ENCODE measurements around the gene CHN1. TPM values are rescaled to one million over a fixed set of nuclear protein-coding genes. Genes with fewer than 3 reads are reported as not detected.

CHN1 gene
- 1 to 10 TPM in 3 of 4 donors, under 1 TPM in 1; 0.30 to 5.8 (median 3.6) TPM for total RNA-seq

- peak; percentile 9 for DNase-seq
- Histone ChIP-seq H3K4me3 (peak within 1 kb of the TSS; percentile 52 to 90 (median 64)), H3K27ac (peak within 1 kb of the TSS; percentile 74 to 94 (median 82)), H3K4me1 (peaks cover 4 to 27% (median 9%) of the 10 kb centered on the region in 3 donors), H3K36me3 (no peaks in the 10 kb centered on the region), H3K27me3 (peaks cover 0 to 64% (median 2%) of the 10 kb centered on the region in 4 donors), H3K9me3 (no peaks in the 10 kb centered on the region)
- WGBS, 2 donors, result 0% methylated on average over 2 to 3 of the region's 89 CpGs
- intact Hi-C loops (cut with DNase I), result no loop called here
- no peak for TF ChIP-seq CTCF (IDR thresholded peaks at IDR 0.05)
- peak in 2 of 4 donors; percentile 39 to 50 for TF ChIP-seq POLR2A (IDR thresholded peaks at IDR 0.05)
Observed at GRCh38 chr2:175004980-175005732, at the start of gene CHN1. TSS of gene CHN1 (minus strand) at chr2:175005381. CDS start at chr2:175004912, 469 bp downstream.

- H3K27ac ChIP-seq, result no peak overlapping the region
- intact Hi-C loops (cut with DNase I), result no loop called here
Observed at GRCh38 chr2:175054340-175054739, 49.2 kb upstream of the CHN1 start.

GRCh38 chr2:175049661-175050060 lies 44.5 kb upstream of the CHN1 start:
- Histone ChIP-seq H3K36me3 (no peaks in the 10 kb centered on the region), H3K4me1 (no peaks in the 10 kb centered on the region), H3K9me3 (no peaks in the 10 kb centered on the region), H3K27me3 (no peaks in the 10 kb centered on the region), H3K4me3 (no peak overlapping the region), H3K27ac (no peak overlapping the region)
- TF ChIP-seq POLR2A (IDR thresholded peaks at IDR 0.05) (no peak), CTCF (IDR thresholded peaks at IDR 0.05) (no peak)
- intact Hi-C loops (cut with DNase I), result no loop called here
- no peak for DNase-seq

More at GRCh38 chr2:175054340-175054739, 49.2 kb upstream of the CHN1 start:
- 84 to 90% methylated on average over 4 of the region's 4 CpGs for WGBS, 2 donors
- DNase-seq, result no peak
- Histone ChIP-seq H3K9me3 (no peaks in the 10 kb centered on the region), H3K36me3 (no peaks in the 10 kb centered on the region), H3K27me3 (no peaks in the 10 kb centered on the region), H3K4me3 (no peak overlapping the region), H3K4me1 (no peaks in the 10 kb centered on the region)
- TF ChIP-seq CTCF (IDR thresholded peaks at IDR 0.05) (no peak), POLR2A (IDR thresholded peaks at IDR 0.05) (no peak)

GRCh38 chr2:175048275-175048674 lies 43.1 kb upstream of the CHN1 start:
- intact Hi-C loops (cut with DNase I), result no loop called here
- Histone ChIP-seq H3K36me3 (no peaks in the 10 kb centered on the region), H3K4me1 (no peaks in the 10 kb centered on the region), H3K27ac (no peak overlapping the region), H3K27me3 (no peaks in the 10 kb centered on the region), H3K9me3 (no peaks in the 10 kb centered on the region), H3K4me3 (no peak overlapping the region)
- 65 to 77% methylated on average over 2 of the region's 2 CpGs for WGBS, 2 donors
- no peak for DNase-seq
- TF ChIP-seq CTCF (IDR thresholded peaks at IDR 0.05), result no peak
- no peak for TF ChIP-seq POLR2A (IDR thresholded peaks at IDR 0.05)

- intact Hi-C loops (cut with DNase I), result no loop called here
- TF ChIP-seq POLR2A (IDR thresholded peaks at IDR 0.05), result no peak
- TF ChIP-seq CTCF (IDR thresholded peaks at IDR 0.05), result no peak
- H3K4me1 ChIP-seq, result no peaks in the 10 kb centered on the region
- no peaks in the 10 kb centered on the region for H3K27me3 ChIP-seq
- no peaks in the 10 kb centered on the region for H3K9me3 ChIP-seq
- WGBS, 2 donors, result 90 to 100% methylated on average over 1 to 2 of the region's 3 CpGs
- no peak overlapping the region for H3K4me3 ChIP-seq
- no peaks in the 10 kb centered on the region for H3K36me3 ChIP-seq
- no peak for DNase-seq
- no peak overlapping the region for H3K27ac ChIP-seq
Observed at GRCh38 chr2:175039490-175039889, 34.3 kb upstream of the CHN1 start.

Data from esophagus squamous epithelium (tissue), 5 donors.